HTR-8/SVneo (cell line): ENCODE measurements around the gene OGFR.

Experiments used
- DNase-seq: peaks from one replicate; pipeline ENCODE4 v3.0.0; 2011; ENCODE audit warnings: low spot score, mixed read lengths; ENCODE audit not compliant: insufficient read length
- FAIRE-seq: peaks from 2 replicates; lab custom pipeline; 2011; peaks lifted over from hg19 to GRCh38; lab: Jason Lieb, UNC

OGFR gene

GRCh38 chr20:62812181-62812906 lies 7.7 kb downstream of the OGFR start:
- FAIRE-seq, result no peak
- no peak for DNase-seq

- FAIRE-seq (no peak), DNase-seq (no peak)
These were observed 8.2 kb downstream of the OGFR start for GRCh38 chr20:62812907-62813200.

GRCh38 chr20:62813588-62813987 lies 9.0 kb downstream of the OGFR start:
- FAIRE-seq (no peak), DNase-seq (no peak)

- FAIRE-seq (peak; percentile 38), DNase-seq (no peak)
These were observed 9.5 kb downstream of the OGFR start for GRCh38 chr20:62814060-62814708.

- DNase-seq, result no peak
- no peak for FAIRE-seq
These were observed 10.1 kb downstream of the OGFR start for GRCh38 chr20:62814709-62815065.

GRCh38 chr20:62815066-62815991 lies 10.7 kb downstream of the OGFR start:
- peak; percentile 85 for DNase-seq
- FAIRE-seq, result peak; percentile 90

- FAIRE-seq (peak; percentile 9), DNase-seq (peak; percentile 64)
These were observed 11.6 kb downstream of the OGFR start for GRCh38 chr20:62816031-62816883.

GRCh38 chr20:62816884-62817873 lies 12.5 kb downstream of the OGFR start, which contains the start of gene COL9A3:
COL9A3 (plus strand) TSS chr20:62817050; CDS start chr20:62817065, 15 bp downstream.
- FAIRE-seq (no peak), DNase-seq (no peak)

GRCh38 chr20:62817975-62818591 lies 13.4 kb downstream of the OGFR start:
- FAIRE-seq (no peak), DNase-seq (no peak)

GRCh38 chr20:62818592-62819493 lies 14.2 kb downstream of the OGFR start:
- peak; percentile 69 for FAIRE-seq
- DNase-seq, result peak; percentile 96

GRCh38 chr20:62819494-62820174 lies 15.0 kb downstream of the OGFR start:
- FAIRE-seq, result no peak
- no peak for DNase-seq

- DNase-seq, result no peak
These were observed 15.8 kb downstream of the OGFR start for GRCh38 chr20:62820208-62820961.

GRCh38 chr20:62820962-62821725 lies 16.5 kb downstream of the OGFR start:
- no peak for FAIRE-seq
- no peak for DNase-seq

More at GRCh38 chr20:62820208-62820961, 15.8 kb downstream of the OGFR start:
- no peak for FAIRE-seq

- no peak for DNase-seq
- no peak for FAIRE-seq
These were observed 17.1 kb downstream of the OGFR start for GRCh38 chr20:62821726-62822210.

- DNase-seq (no peak), FAIRE-seq (no peak)
These were observed 17.7 kb downstream of the OGFR start for GRCh38 chr20:62822239-62822787.
